Keratinocyte (primary cell): ENCODE measurements around the gene PI4KA. TPM values are rescaled to one million over a fixed set of nuclear protein-coding genes. Genes with fewer than 3 reads are reported as not detected.
"Not testable (repeated sequence)": the region's sequence is repeated elsewhere in the genome, so short reads cannot be mapped to it uniquely, and the experiment has no call there.

ENCODE experiments used
- DNase-seq: peaks from one replicate; pipeline ENCODE4 v3.0.0-alpha.2; 2011; ENCODE audit warnings: low read depth, missing footprints, low spot score
- FAIRE-seq: peaks from 2 replicates; lab custom pipeline; 2011; peaks lifted over from hg19 to GRCh38; lab: Jason Lieb, UNC
- H2AFZ ChIP-seq: 2 replicates; pipeline ENCODE4 v1.6.0; 2012; ENCODE audit warnings: low read length, control low read depth, inconsistent platforms; ENCODE audit not compliant: control insufficient read depth
- H3K27ac ChIP-seq: 2 replicates; pipeline ENCODE4 v1.5.1; 2011; ENCODE audit warnings: low read length; ENCODE audit not compliant: control insufficient read depth, insufficient read depth
- H3K27me3 ChIP-seq: 3 replicates; pipeline ENCODE4 v1.6.0; 2011; ENCODE audit warnings: low read length; ENCODE audit not compliant: control insufficient read depth, insufficient read depth; ENCODE audit errors: extremely low read depth
- H3K36me3 ChIP-seq, 2 experiments: 2 replicates in 1 of 2; 3 replicates in 1 of 2; pipeline ENCODE4 v1.5.1; 2011; ENCODE audit warnings: low read length in 2 of 2, mild to moderate bottlenecking in 1 of 2; ENCODE audit not compliant: control insufficient read depth in 2 of 2, insufficient read depth in 2 of 2; ENCODE audit errors: extremely low read depth in 1 of 2
- H3K4me1 ChIP-seq: 3 replicates; pipeline ENCODE4 v1.5.1; 2011; ENCODE audit warnings: low read length; ENCODE audit not compliant: control insufficient read depth, insufficient read depth; ENCODE audit errors: extremely low read depth
- H3K4me2 ChIP-seq: 3 replicates; pipeline ENCODE4 v1.6.0; 2011; ENCODE audit warnings: low read depth, low read length; ENCODE audit not compliant: control insufficient read depth, insufficient read depth; ENCODE audit errors: extremely low read depth
- H3K4me3 ChIP-seq, 3 experiments: fragments of 200-600 bp in 1 of 3; sonication (generic) in 1 of 3; 2 replicates in 2 of 3; 3 replicates in 1 of 3; pipeline ENCODE4 v1.5.1; 2011 to 2016; ENCODE audit warnings: low read length in 3 of 3, mild to moderate bottlenecking in 3 of 3, control low read depth in 2 of 3, inconsistent platforms in 1 of 3, low read depth in 1 of 3, mixed read lengths in 1 of 3, mixed run types in 1 of 3, moderate library complexity in 1 of 3; ENCODE audit not compliant: control insufficient read depth in 2 of 3, insufficient read depth in 2 of 3; ENCODE audit errors: extremely low read depth in 1 of 3
- H3K79me2 ChIP-seq: 2 replicates; pipeline ENCODE4 v1.6.0; 2012; ENCODE audit warnings: low read length; ENCODE audit not compliant: control insufficient read depth, insufficient read depth
- H3K9ac ChIP-seq: 3 replicates; pipeline ENCODE4 v1.6.0; 2011; ENCODE audit warnings: low read length; ENCODE audit not compliant: control insufficient read depth, insufficient read depth; ENCODE audit errors: extremely low read depth
- H3K9me1 ChIP-seq: 3 replicates; pipeline ENCODE4 v1.6.0; 2011; ENCODE audit warnings: low read length; ENCODE audit not compliant: control insufficient read depth, insufficient read depth; ENCODE audit errors: extremely low read depth
- H3K9me3 ChIP-seq: 2 replicates; pipeline ENCODE4 v1.5.1; 2012; ENCODE audit warnings: low read depth, low read length; ENCODE audit not compliant: control insufficient read depth
- H4K20me1 ChIP-seq: 3 replicates; pipeline ENCODE4 v1.6.0; 2011; ENCODE audit warnings: low read length; ENCODE audit not compliant: control insufficient read depth, insufficient read depth; ENCODE audit errors: extremely low read depth
- dilution Hi-C: fragments of 300-500 bp; cut with MboI; formaldehyde crosslinking; loops from one replicate; pipeline ENCODE4 v1.7.0; 2020; ENCODE audit warnings: low sequenced_read_pairs; ENCODE audit not compliant: extremely low pct_ligation_motif_present
- polyA plus RNA-seq, 5 experiments: library from polyadenylated mRNA; depleted of rRNA in 3 of 5; stranded (reverse) in 3 of 5; stranded (forward) in 1 of 5; unstranded in 1 of 5; fragments of >200 nt; gene quantifications; 1 replicate in 1 of 5; 2 replicates in 3 of 5; 3 replicates in 1 of 5; pipeline versions ENCODE4 v1.2.1 to v1.2.3, GENCODE V29; 2011 to 2012; ENCODE audit warnings: missing spikeins in 2 of 5, low read depth in 1 of 5, low replicate concordance in 1 of 5

The PI4KA gene
- polyA plus RNA-seq, 1 donor (not counting 4 experiments of a cell fraction or from before 2014, with no cell fraction given): 13.6 TPM

GRCh38 chr22:20692926-20693325 is 165.7 kb downstream of the PI4KA start:
- H3K9ac ChIP-seq, dilution Hi-C loops, H3K36me3 ChIP-seq, H3K4me1 ChIP-seq, DNase-seq, H4K20me1 ChIP-seq, H3K27me3 ChIP-seq, H2AFZ ChIP-seq, H3K9me1 ChIP-seq, H3K4me2 ChIP-seq, H3K4me3 ChIP-seq, H3K27ac ChIP-seq, H3K79me2 ChIP-seq, H3K9me3 ChIP-seq, FAIRE-seq: not testable (repeated sequence)

DNA sequence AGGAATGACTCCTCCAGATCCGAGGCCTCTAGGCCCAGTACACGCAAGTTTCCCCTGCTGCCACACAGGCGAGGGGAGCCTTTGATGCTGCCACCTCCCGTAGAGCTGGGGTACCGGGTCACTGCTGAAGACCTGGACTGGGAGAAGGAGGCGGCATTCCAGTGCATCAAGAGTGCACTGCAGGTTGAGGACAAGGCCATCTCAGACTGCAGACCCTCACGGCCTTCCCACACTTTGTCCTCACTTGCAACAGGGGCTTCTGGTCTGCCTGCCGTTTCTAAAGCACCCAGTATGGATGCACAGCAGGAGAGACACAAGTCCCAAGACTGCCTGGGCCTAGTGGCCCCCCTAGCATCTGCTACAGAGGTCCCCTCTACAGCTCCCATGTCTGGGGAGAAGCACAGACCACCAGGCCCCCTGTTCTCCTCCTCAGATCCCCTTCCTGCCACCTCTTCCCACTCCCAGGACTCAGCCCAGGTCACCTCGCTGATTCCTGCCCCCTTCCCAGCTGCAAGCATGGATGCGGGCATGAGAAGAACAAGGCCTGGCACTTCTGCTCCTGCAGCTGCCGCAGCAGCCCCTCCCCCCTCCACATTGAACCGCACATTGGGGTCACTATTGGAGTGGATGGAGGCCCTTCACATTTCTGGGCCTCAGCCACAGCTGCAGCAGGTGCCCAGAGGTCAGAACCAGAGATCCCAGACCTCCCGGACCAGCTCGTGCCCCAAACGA is 167.9 kb downstream of the PI4KA start:
- DNase-seq, H3K27ac ChIP-seq, H3K4me3 ChIP-seq, H3K79me2 ChIP-seq, H3K9me3 ChIP-seq, H4K20me1 ChIP-seq, H3K4me1 ChIP-seq, H2AFZ ChIP-seq, H3K4me2 ChIP-seq, H3K9me1 ChIP-seq, dilution Hi-C loops, H3K9ac ChIP-seq, H3K27me3 ChIP-seq, H3K36me3 ChIP-seq, FAIRE-seq: not testable (repeated sequence)

GRCh38 chr22:20687356-20688172 is 171.0 kb downstream of the PI4KA start:
- FAIRE-seq, H3K9me3 ChIP-seq, dilution Hi-C loops: not testable (repeated sequence)

GRCh38 chr22:20685764-20686163 is 172.8 kb downstream of the PI4KA start:
- H2AFZ ChIP-seq, H4K20me1 ChIP-seq, H3K27me3 ChIP-seq, H3K79me2 ChIP-seq, H3K27ac ChIP-seq, H3K9ac ChIP-seq, H3K4me3 ChIP-seq, H3K9me1 ChIP-seq, H3K4me1 ChIP-seq, H3K36me3 ChIP-seq, DNase-seq, H3K4me2 ChIP-seq, H3K9me3 ChIP-seq, dilution Hi-C loops, FAIRE-seq: not testable (repeated sequence)

More at GRCh38 chr22:20687356-20688172, 171.0 kb downstream of the PI4KA start:
- H4K20me1 ChIP-seq, H3K9ac ChIP-seq, H3K36me3 ChIP-seq, H2AFZ ChIP-seq, H3K4me3 ChIP-seq, H3K9me1 ChIP-seq, H3K4me1 ChIP-seq, H3K79me2 ChIP-seq, H3K27me3 ChIP-seq, H3K27ac ChIP-seq, DNase-seq, H3K4me2 ChIP-seq: not testable (repeated sequence)
